Measurements from ENCODE around the gene PROZ.

- TF ChIP-seq ATF2 (CRISPR knock-in tag; IDR thresholded peaks at IDR 0.05) (no peak), TEAD1 (CRISPR knock-in tag; IDR thresholded peaks at IDR 0.05) (no peak), RAD21 (CRISPR knock-in tag; conservative IDR thresholded peaks at IDR 0.05 in 1 of 2, IDR thresholded peaks at IDR 0.05 in 1 of 2) (no peak), CTCF (IDR thresholded peaks at IDR 0.05 in 2 of 3, conservative IDR thresholded peaks at IDR 0.05 in 1 of 3; ENCODE audit: insufficient read depth in 2 of 3, low read depth in 1 of 3, low read length in 3 of 3) (no peak), REST (IDR thresholded peaks at IDR 0.05; ENCODE audit: borderline replicate concordance) (no peak), REST (CRISPR knock-in tag; IDR thresholded peaks at IDR 0.05; ENCODE audit: low read depth) (no peak), CBFA2T3 (IDR thresholded peaks at IDR 0.05) (no peak), FOXM1 (IDR thresholded peaks at IDR 0.05; ENCODE audit: low read depth) (no peak), FOXM1 (CRISPR knock-in tag; IDR thresholded peaks at IDR 0.05; ENCODE audit: low read depth) (no peak)
Measured at GRCh38 chr13:113122550-113123225, 35.8 kb upstream of the PROZ start, which contains the start of gene F10.

All from K562 (cell line).